CD4-positive, alpha-beta T cell (primary cell): ENCODE measurements around the gene C2CD5. TPM values are rescaled to one million over a fixed set of nuclear protein-coding genes. Genes with fewer than 3 reads are reported as not detected.

ENCODE experiments used
- ATAC-seq: fragments of 200-7000 bp; cut with Tn5 transposase; one replicate; pipeline ENCODE4 v1.10.0; 2022; ENCODE audit warnings: mild to moderate bottlenecking; ENCODE audit not compliant: poor library complexity
- CTCF ChIA-PET: fragments of 350-600 bp; sonication (Branson Sonifier 250); formaldehyde crosslinking; loops from one replicate; lab custom pipeline; 2021; ENCODE audit warnings: antibody characterized with exemption, inconsistent platforms; lab: Charles Lee
- POLR2A ChIA-PET: fragments of 350-600 bp; sonication (Branson Sonifier 250); formaldehyde crosslinking; loops from one replicate; lab custom pipeline; 2021; ENCODE audit warnings: antibody characterized with exemption, inconsistent platforms; lab: Charles Lee
- DNase-seq, 14 experiments: peaks; one replicate each; pipeline ENCODE4 v3.0.0-alpha.2; 2013 to 2020; ENCODE audit warnings: mixed read lengths in 2 of 14
- H3K27ac ChIP-seq, 2 donors: one replicate each; pipeline versions ENCODE4 v1.5.1 to v1.7.0; 2013; ENCODE audit warnings: low read length in 2 of 2, low read depth in 1 of 2, mild to moderate bottlenecking in 1 of 2
- H3K27me3 ChIP-seq, 2 experiments: 1 replicate in 1 of 2; 2 replicates in 1 of 2; pipeline versions ENCODE4 v1.6.1 to v1.7.0; 2013; ENCODE audit warnings: low read length in 2 of 2, control low read depth in 1 of 2, mild to moderate bottlenecking in 1 of 2, moderate library complexity in 1 of 2; ENCODE audit not compliant: insufficient read depth in 2 of 2, control insufficient read depth in 1 of 2
- H3K36me3 ChIP-seq: one replicate; pipeline ENCODE4 v1.6.1; 2013; ENCODE audit warnings: low read length, control low read depth; ENCODE audit not compliant: insufficient read depth
- H3K4me1 ChIP-seq: one replicate; pipeline ENCODE4 v1.6.1; 2013; ENCODE audit warnings: low read length, control low read depth; ENCODE audit not compliant: insufficient read depth
- H3K4me3 ChIP-seq: one replicate; pipeline ENCODE4 v1.5.1; 2013; ENCODE audit warnings: mild to moderate bottlenecking, low read length, moderate library complexity
- H3K9me3 ChIP-seq, 2 experiments: 1 replicate in 1 of 2; 2 replicates in 1 of 2; pipeline versions ENCODE4 v1.6.1 to v1.7.0; 2013; ENCODE audit warnings: low read length in 2 of 2, mild to moderate bottlenecking in 2 of 2, control low read depth in 1 of 2, moderate library complexity in 1 of 2; ENCODE audit not compliant: control insufficient read depth in 1 of 2, insufficient read depth in 1 of 2
- H3K27ac Mint-ChIP-seq: one replicate; pipeline ENCODE4 v1.8.0; 2020; ENCODE audit warnings: mixed read lengths
- H3K27me3 Mint-ChIP-seq: one replicate; pipeline ENCODE4 v1.8.0; 2021; ENCODE audit warnings: mixed read lengths
- H3K36me3 Mint-ChIP-seq: one replicate; pipeline ENCODE4 v1.8.0; 2021; ENCODE audit warnings: low read depth, mixed read lengths
- H3K4me1 Mint-ChIP-seq: one replicate; pipeline ENCODE4 v1.8.0; 2021; ENCODE audit warnings: low read depth, mixed read lengths
- H3K4me3 Mint-ChIP-seq: one replicate; pipeline ENCODE4 v1.8.0; 2020; ENCODE audit warnings: mild to moderate bottlenecking, mixed read lengths
- H3K9me3 Mint-ChIP-seq: one replicate; pipeline ENCODE4 v1.8.0; 2020; ENCODE audit warnings: mixed read lengths
- CTCF ChIP-seq: fragments of 200-600 bp; IDR thresholded peaks from one replicate; pipeline ENCODE4 v1.8.0; 2022; ENCODE audit warnings: antibody characterized with exemption, mild to moderate bottlenecking
- intact Hi-C, 2 experiments: fragments of 100-400 bp; cut with DNase I in 1 of 2; cut with micrococcal nuclease in 1 of 2; formaldehyde crosslinking; loops; one replicate each; pipeline versions ENCODE4 v1.15.1 to v1.9.0; 2023 to 2025; cut with DNase I, micrococcal nuclease
- total RNA-seq, 174 experiments: library from RNA in 2 of 174; stranded (reverse) in 2 of 174; gene quantifications; one replicate each; pipeline ENCODE4 v1.2.3 and lab custom pipeline; 2021 to 2026

The C2CD5 gene
- total RNA-seq, 2 experiments from 2014 or later = 21.8 to 23.2 TPM

DNA sequence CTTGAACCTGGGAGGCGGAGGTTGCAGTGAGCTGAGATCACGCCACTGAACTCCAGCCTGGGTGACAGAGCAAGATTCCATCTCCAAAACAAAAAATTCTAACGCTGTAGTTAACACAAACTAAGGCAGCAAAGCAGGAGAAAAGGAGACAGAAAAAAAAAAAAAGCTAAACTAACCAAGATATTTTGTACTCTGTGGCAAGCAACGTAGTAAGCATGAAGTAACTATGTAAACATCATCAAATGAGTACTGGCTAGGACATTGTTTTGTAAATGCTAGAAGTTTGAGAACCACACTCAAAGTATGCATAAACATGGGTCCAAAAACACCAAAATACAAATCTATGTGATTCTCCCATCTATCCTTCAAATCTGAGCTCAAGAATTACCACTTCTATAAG is 44.2 kb downstream of the C2CD5 start:
- Histone ChIP-seq H3K36me3 (peaks cover 10% of the 10 kb centered on the region), H3K4me1 (no peaks in the 10 kb centered on the region), H3K4me3 (no peak overlapping the region), H3K27ac (no peak overlapping the region), H3K27me3 (no peaks in the 10 kb centered on the region), H3K9me3 (no peaks in the 10 kb centered on the region)
- no peak for TF ChIP-seq CTCF
- H3K9me3 Mint-ChIP-seq = no peaks in the 10 kb centered on the region
- POLR2A ChIA-PET = interaction anchor here (0.9 kb wide), 1 partner anchor 454 kb away, joined by 4 read pairs; the partner anchor contains the start of gene CMAS
- H3K27ac Mint-ChIP-seq = no peak overlapping the region
- CTCF ChIA-PET = no interaction called here
- no peaks in the 10 kb centered on the region for H3K27me3 Mint-ChIP-seq
- no peak overlapping the region for H3K4me3 Mint-ChIP-seq
- DNase-seq (no peak), ATAC-seq (no peak)
- intact Hi-C loops = no loop called here
- peaks cover 3% of the 10 kb centered on the region for H3K4me1 Mint-ChIP-seq
- H3K36me3 Mint-ChIP-seq = peaks cover 60% of the 10 kb centered on the region

GRCh38 chr12:22499445-22499844 is 44.9 kb downstream of the C2CD5 start:
- no peak for TF ChIP-seq CTCF
- Mint-ChIP-seq H3K27me3 (no peaks in the 10 kb centered on the region), H3K9me3 (no peaks in the 10 kb centered on the region), H3K27ac (no peak overlapping the region), H3K4me3 (no peak overlapping the region), H3K36me3 (peaks cover 56% of the 10 kb centered on the region), H3K4me1 (peaks cover 3% of the 10 kb centered on the region)
- Histone ChIP-seq H3K9me3 (no peaks in the 10 kb centered on the region), H3K36me3 (peaks cover 10% of the 10 kb centered on the region), H3K4me1 (no peaks in the 10 kb centered on the region), H3K4me3 (no peak overlapping the region), H3K27me3 (no peaks in the 10 kb centered on the region), H3K27ac (no peak overlapping the region)
- intact Hi-C loops = no loop called here
- CTCF ChIA-PET = no interaction called here
- ATAC-seq = no peak
- POLR2A ChIA-PET = no interaction called here
- no peak for DNase-seq

- Histone ChIP-seq H3K4me3 (no peak overlapping the region), H3K9me3 (no peaks in the 10 kb centered on the region), H3K36me3 (peaks cover 47% of the 10 kb centered on the region), H3K27me3 (no peaks in the 10 kb centered on the region), H3K27ac (no peak overlapping the region), H3K4me1 (no peaks in the 10 kb centered on the region)
- no peak for DNase-seq
- Mint-ChIP-seq H3K9me3 (no peaks in the 10 kb centered on the region), H3K27ac (no peak overlapping the region), H3K4me3 (no peak overlapping the region), H3K4me1 (peaks cover 3% of the 10 kb centered on the region), H3K27me3 (no peaks in the 10 kb centered on the region), H3K36me3 (peaks cover 58% of the 10 kb centered on the region)
- POLR2A ChIA-PET = no interaction called here
- ATAC-seq = no peak
- CTCF ChIA-PET = no interaction called here
- intact Hi-C loops = no loop called here
- TF ChIP-seq CTCF = no peak
Observed at GRCh38 chr12:22494319-22494718, 50.0 kb downstream of the C2CD5 start.
